A204.1 (cell line): ENCODE measurements around the gene KCNN3.

ENCODE experiments used
- FAIRE-seq: peaks from 2 replicates; lab custom pipeline; 2012; peaks lifted over from hg19 to GRCh38; lab: Jason Lieb, UNC

Gene KCNN3

GRCh38 chr1:154791292-154792166 lies 78.6 kb downstream of the KCNN3 start:
- FAIRE-seq, result no peak

- FAIRE-seq, result no peak
Measured at GRCh38 chr1:154788886-154789285, 81.2 kb downstream of the KCNN3 start.

- FAIRE-seq, result no peak
Measured at GRCh38 chr1:154788110-154788870, 81.8 kb downstream of the KCNN3 start.

GRCh38 chr1:154786804-154787570 lies 83.1 kb downstream of the KCNN3 start:
- no peak for FAIRE-seq

GRCh38 chr1:154784924-154785531 lies 85.1 kb downstream of the KCNN3 start:
- FAIRE-seq, result no peak

GRCh38 chr1:154784416-154784815 lies 85.7 kb downstream of the KCNN3 start:
- FAIRE-seq, result no peak

- no peak for FAIRE-seq
Measured at GRCh38 chr1:154783976-154784375, 86.1 kb downstream of the KCNN3 start.

- FAIRE-seq, result no peak
Measured at GRCh38 chr1:154780541-154780940, 89.5 kb downstream of the KCNN3 start.

- no peak for FAIRE-seq
Measured at GRCh38 chr1:154779551-154780189, 90.4 kb downstream of the KCNN3 start.

- no peak for FAIRE-seq
Measured at GRCh38 chr1:154778944-154779343, 91.1 kb downstream of the KCNN3 start.

- no peak for FAIRE-seq
Measured at GRCh38 chr1:154778275-154778674, 91.8 kb downstream of the KCNN3 start.

GRCh38 chr1:154777781-154778180 lies 92.3 kb downstream of the KCNN3 start:
- no peak for FAIRE-seq

- no peak for FAIRE-seq
Measured at GRCh38 chr1:154777154-154777553, 92.9 kb downstream of the KCNN3 start.

- no peak for FAIRE-seq
Measured at GRCh38 chr1:154775621-154776605, 94.2 kb downstream of the KCNN3 start.

GRCh38 chr1:154774175-154774855 lies 95.8 kb downstream of the KCNN3 start:
- no peak for FAIRE-seq

GRCh38 chr1:154773551-154773950 lies 96.5 kb downstream of the KCNN3 start:
- no peak for FAIRE-seq

GRCh38 chr1:154772606-154773506 lies 97.2 kb downstream of the KCNN3 start:
- FAIRE-seq, result no peak

- no peak for FAIRE-seq
Measured at GRCh38 chr1:154772056-154772455, 98.0 kb downstream of the KCNN3 start.
